Karpas-422 (cell line): Measurements from ENCODE around the gene LACTB. TPM values are rescaled to one million over a fixed set of nuclear protein-coding genes. Genes with fewer than 3 reads are reported as not detected.
A peak's percentile ranks its signal among the peaks of the same experiment; 100 is the strongest.

Experiments
- DNase-seq: peaks from one replicate; pipeline ENCODE4 v3.0.0-alpha.2; 2015
- H2AFZ ChIP-seq: fragments of 200-600 bp; sonication (generic); 2 replicates; pipeline ENCODE4 v1.6.1; 2014; ENCODE audit warnings: antibody characterized with exemption, low read length, mixed read lengths
- H3K27ac ChIP-seq: fragments of 200-600 bp; sonication (generic); 2 replicates; pipeline ENCODE4 v1.5.1; 2014; ENCODE audit warnings: mild to moderate bottlenecking, low read length, moderate library complexity
- H3K27me3 ChIP-seq: fragments of 200-600 bp; sonication (generic); 2 replicates; pipeline ENCODE4 v1.6.1; 2014; ENCODE audit warnings: low read length, mixed read lengths
- H3K36me3 ChIP-seq: fragments of 200-600 bp; sonication (generic); 2 replicates; pipeline ENCODE4 v1.6.1; 2014; ENCODE audit warnings: low read length, mixed read lengths; ENCODE audit not compliant: insufficient read depth
- H3K4me1 ChIP-seq: fragments of 200-600 bp; sonication (generic); 2 replicates; pipeline ENCODE4 v1.6.1; 2014; ENCODE audit warnings: mild to moderate bottlenecking, low read length, mixed read lengths
- H3K4me2 ChIP-seq: fragments of 200-600 bp; sonication (generic); 2 replicates; pipeline ENCODE4 v1.6.1; 2014; ENCODE audit warnings: low read length, low read depth, mild to moderate bottlenecking; ENCODE audit not compliant: poor library complexity, severe bottlenecking
- H3K4me3 ChIP-seq: fragments of 200-600 bp; sonication (generic); 2 replicates; pipeline ENCODE4 v1.5.1; 2014; ENCODE audit warnings: mild to moderate bottlenecking, antibody characterized with exemption, low read length, mixed read lengths
- H3K79me2 ChIP-seq: fragments of 200-600 bp; sonication (generic); 2 replicates; pipeline ENCODE4 v1.6.1; 2014; ENCODE audit warnings: mild to moderate bottlenecking, low read length, mixed read lengths
- H3K9ac ChIP-seq: fragments of 200-600 bp; sonication (generic); 2 replicates; pipeline ENCODE4 v1.6.0; 2014; ENCODE audit warnings: low read length
- H3K9me2 ChIP-seq: fragments of 200-600 bp; sonication (generic), shearing (Covaris generic); replicated peaks from 2 replicates; pipeline ENCODE4 v1.6.0; 2014; ENCODE audit warnings: mild to moderate bottlenecking, low read length, moderate library complexity; ENCODE audit not compliant: insufficient read depth
- H3K9me3 ChIP-seq: fragments of 300-700, 200-600 bp; sonication (generic); 2 replicates; pipeline ENCODE4 v1.6.1; 2014; ENCODE audit warnings: low read length, mixed read lengths
- H4K20me1 ChIP-seq: fragments of 200-600 bp; sonication (generic); 2 replicates; pipeline ENCODE4 v1.6.1; 2014; ENCODE audit warnings: mild to moderate bottlenecking, antibody characterized with exemption, low read length, low read depth; ENCODE audit not compliant: insufficient read depth
- total RNA-seq: library from RNA; depleted of rRNA; stranded (reverse); fragments of >200 nt; shearing (Covaris generic); gene quantifications from 2 replicates; pipeline ENCODE4 v1.2.3, GENCODE V29; 2014; ENCODE audit warnings: low replicate concordance; rRNA removed

The LACTB gene
- total RNA-seq, 1 experiment from 2014 or later, result 15.3 TPM

GRCh38 chr15:63188926-63189871 is 67.5 kb downstream of the LACTB start, which contains the start of gene RAB8B:
RAB8B (plus strand) TSS chr15:63189606; CDS start chr15:63189625, 19 bp downstream.
- Histone ChIP-seq H3K9me2 (no peaks in the 10 kb centered on the region), H3K27me3 (no peaks in the 10 kb centered on the region), H3K79me2 (no peaks in the 10 kb centered on the region), H3K27ac (no peak within 1 kb of the TSS), H3K36me3 (no peaks in the 10 kb centered on the region), H4K20me1 (no peaks in the 10 kb centered on the region), H3K4me1 (peaks cover 32% of the 10 kb centered on the region), H2AFZ (peak within 1 kb of the TSS; percentile 98), H3K4me2 (peak within 1 kb of the TSS; percentile 72), H3K4me3 (peak within 1 kb of the TSS; percentile 79), H3K9me3 (no peaks in the 10 kb centered on the region), H3K9ac (peak within 1 kb of the TSS; percentile 82)
- DNase-seq, result peak; percentile 98

DNA sequence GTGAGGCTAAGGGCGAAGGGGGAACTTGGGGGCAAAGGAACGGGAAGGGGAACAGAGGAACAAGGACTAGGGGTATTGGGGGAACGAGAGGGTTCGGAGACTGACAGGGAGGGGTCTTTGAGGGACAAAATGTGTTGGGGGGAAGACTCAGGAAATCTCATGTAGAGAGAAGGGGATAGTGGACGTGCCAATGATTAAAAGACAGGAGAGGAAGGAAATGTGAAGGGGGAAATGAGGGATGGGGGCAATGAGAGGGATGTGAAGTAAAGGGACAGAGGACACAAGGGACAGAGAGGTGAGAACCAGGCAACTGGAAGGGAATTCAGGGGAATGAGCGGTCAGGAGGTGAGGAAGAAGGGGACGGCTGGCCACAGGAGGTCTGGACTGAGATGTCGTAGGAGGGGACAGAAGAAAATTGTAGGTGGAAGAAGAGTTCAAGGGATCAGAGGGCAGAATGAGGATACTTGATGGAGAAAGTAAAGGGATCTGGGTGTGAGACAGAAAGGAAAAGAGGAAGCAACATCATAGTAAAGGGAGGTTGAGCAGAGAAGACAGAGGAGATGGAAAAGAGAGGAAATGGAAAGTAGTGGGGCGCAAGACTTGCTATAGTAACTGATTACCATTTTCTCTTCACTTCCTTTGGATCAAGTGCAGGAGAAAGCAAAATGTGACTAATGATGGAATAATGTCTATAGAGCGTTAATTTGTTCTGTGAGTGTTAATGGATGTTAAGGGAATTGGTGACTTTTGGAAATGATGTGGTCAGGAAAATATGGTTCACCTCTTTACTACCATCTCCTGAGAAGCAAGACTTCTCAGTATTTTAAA is 68.5 kb downstream of the LACTB start:
- Histone ChIP-seq H3K4me1 (peaks cover 33% of the 10 kb centered on the region), H3K9me2 (no peaks in the 10 kb centered on the region), H3K36me3 (no peaks in the 10 kb centered on the region), H3K79me2 (no peaks in the 10 kb centered on the region), H3K27me3 (no peaks in the 10 kb centered on the region), H3K9me3 (no peaks in the 10 kb centered on the region), H3K9ac (peak overlapping the region; percentile 82), H4K20me1 (no peaks in the 10 kb centered on the region), H3K4me2 (peak overlapping the region; percentile 72), H2AFZ (peak overlapping the region; percentile 98), H3K4me3 (peak overlapping the region; percentile 79), H3K27ac (no peak overlapping the region)
- DNase-seq, result peak; percentile 57

DNA sequence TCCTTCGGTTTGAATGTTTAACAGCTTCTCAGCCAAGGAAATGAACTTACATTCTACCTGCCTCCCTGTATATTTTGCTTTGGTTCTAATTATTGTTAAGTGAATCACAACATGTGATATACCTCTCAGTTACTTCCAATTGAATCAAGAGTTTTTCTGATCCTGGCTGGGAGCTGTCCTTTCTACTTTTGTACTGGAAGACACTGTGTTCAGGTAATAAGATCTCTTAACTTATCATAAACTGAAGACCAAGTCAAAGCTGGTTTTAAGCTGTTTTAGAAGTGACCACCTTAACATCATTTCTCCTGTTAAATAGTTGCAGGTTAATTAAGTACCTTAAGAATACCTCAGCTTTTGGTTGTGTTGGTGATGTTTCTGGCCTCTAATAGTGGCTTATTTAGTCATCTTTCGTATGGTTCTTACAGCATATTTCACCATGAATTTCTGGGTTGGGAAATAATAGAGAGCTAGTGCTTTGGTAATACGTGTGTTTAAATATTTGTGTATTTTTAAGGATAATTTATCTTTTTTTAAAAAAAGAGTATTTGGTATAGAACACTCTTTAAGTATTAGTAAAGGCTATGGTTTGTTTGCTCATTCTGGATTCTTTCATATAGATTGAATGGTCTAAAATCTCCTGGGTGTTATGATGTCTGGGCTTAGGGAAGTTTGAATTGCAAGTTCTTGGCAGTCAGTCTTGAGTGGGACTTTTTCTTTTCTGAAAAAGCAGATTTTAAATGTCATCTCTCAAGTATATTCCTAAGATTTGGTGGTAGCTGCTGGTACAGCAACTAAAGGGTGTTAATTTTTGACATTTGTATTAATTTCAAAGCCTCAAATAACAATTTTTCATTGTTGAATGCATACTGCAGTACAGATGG is 69.3 kb downstream of the LACTB start:
- Histone ChIP-seq H3K4me3 (peak overlapping the region; percentile 79; the same call in 1 of the 2 replicates), H3K9me2 (no peaks in the 10 kb centered on the region), H3K4me2 (peak overlapping the region; percentile 72), H3K79me2 (no peaks in the 10 kb centered on the region), H3K36me3 (no peaks in the 10 kb centered on the region), H3K27me3 (no peaks in the 10 kb centered on the region), H3K9me3 (no peaks in the 10 kb centered on the region), H3K27ac (no peak overlapping the region), H4K20me1 (peaks cover 5% of the 10 kb centered on the region; the same call in 1 of the 2 replicates), H3K9ac (0 out of 2 replicates have a peak overlapping the region, but pooled peaks have one; percentile 82), H2AFZ (no peak overlapping the region), H3K4me1 (peaks cover 33% of the 10 kb centered on the region)
- no peak for DNase-seq

Other genes starting within 250 kb of the LACTB start
- gene TPM1, start 79.1 kb upstream of the LACTB start, total RNA-seq, result 10.1 and 11.5 TPM in 2 replicates
- 36.3 and 72.8 TPM in 2 replicates for gene RPS27L, start 35.6 kb downstream of the LACTB start, total RNA-seq
- 4.9 and 14.2 TPM in 2 replicates for gene RAB8B, start 67.7 kb downstream of the LACTB start, total RNA-seq
- 21.4 and 34.8 TPM in 2 replicates for gene APH1B, start 155.7 kb downstream of the LACTB start, total RNA-seq